B cell (primary cell): ENCODE measurements around the gene UBAC2. TPM values are rescaled to one million over a fixed set of nuclear protein-coding genes. Genes with fewer than 3 reads are reported as not detected.
A peak's percentile ranks its signal among the peaks of the same experiment; 100 is the strongest.

ENCODE experiments used
- ATAC-seq: fragments of 200-7000 bp; cut with Tn5 transposase; one replicate; pipeline ENCODE4 v1.10.0; 2021; ENCODE audit warnings: low read depth, mild to moderate bottlenecking, moderate number of reproducible peaks, moderate library complexity
- CTCF ChIA-PET: fragments of 350-600 bp; sonication (Branson Sonifier 250); formaldehyde crosslinking; loops from one replicate; lab custom pipeline; 2021; ENCODE audit warnings: antibody characterized with exemption, inconsistent platforms; lab: Charles Lee
- POLR2A ChIA-PET: fragments of 350-600 bp; sonication (Branson Sonifier 250); formaldehyde crosslinking; loops from one replicate; lab custom pipeline; 2021; ENCODE audit warnings: antibody characterized with exemption; lab: Charles Lee
- DNase-seq: peaks from one replicate; pipeline ENCODE4 v3.0.0; 2013
- H2AFZ ChIP-seq: 2 replicates; pipeline ENCODE4 v1.6.1; 2012; ENCODE audit warnings: mild to moderate bottlenecking, low read depth, low read length; ENCODE audit not compliant: insufficient read depth, poor library complexity, severe bottlenecking
- H3K27ac ChIP-seq, 2 donors: 1 replicate in 1 of 2; 2 replicates in 1 of 2; pipeline ENCODE4 v1.5.1; 2012 to 2013; ENCODE audit warnings: low read length in 2 of 2, mild to moderate bottlenecking in 2 of 2, moderate library complexity in 1 of 2
- H3K27me3 ChIP-seq, 4 experiments: fragments of 200-600 bp in 1 of 4; sonication (generic) in 1 of 4; replicated peaks in 1 of 4; 1 replicate in 2 of 4; 2 replicates in 2 of 4; pipeline versions ENCODE4 v1.6.1 to v1.7.0; 2013 to 2016; ENCODE audit warnings: low read length in 3 of 4, mild to moderate bottlenecking in 2 of 4, mixed read lengths in 1 of 4, moderate library complexity in 1 of 4; ENCODE audit not compliant: insufficient read depth in 4 of 4, control insufficient read depth in 3 of 4; ENCODE audit errors: control extremely low read depth in 1 of 4
- H3K36me3 ChIP-seq, 2 experiments: replicated peaks in 1 of 2; 1 replicate in 1 of 2; 2 replicates in 1 of 2; pipeline versions ENCODE4 v1.6.1 to v1.7.1; 2013; ENCODE audit warnings: low read length in 1 of 2; ENCODE audit not compliant: insufficient read depth in 2 of 2, control insufficient read depth in 1 of 2; ENCODE audit errors: control extremely low read depth in 1 of 2, extremely low read depth in 1 of 2
- H3K4me1 ChIP-seq, 2 donors: fragments of 200-600 bp in 1 of 2; sonication (generic) in 1 of 2; 1 replicate in 1 of 2; 2 replicates in 1 of 2; pipeline versions ENCODE4 v1.5.1 to v1.6.1; 2013 to 2017; ENCODE audit warnings: low read length in 2 of 2; ENCODE audit not compliant: control insufficient read depth in 2 of 2, insufficient read depth in 2 of 2
- H3K4me2 ChIP-seq: replicated peaks from 2 replicates; pipeline ENCODE3; 2012; ENCODE audit warnings: mild to moderate bottlenecking, low read depth, low read length; ENCODE audit not compliant: poor library complexity, severe bottlenecking
- H3K4me3 ChIP-seq, 5 experiments: fragments of 200-600 bp in 1 of 5; sonication (generic) in 1 of 5; 1 replicate in 3 of 5; 2 replicates in 2 of 5; pipeline versions ENCODE4 v1.5.1 to v1.7.0; 2011 to 2016; ENCODE audit warnings: low read length in 4 of 5, mild to moderate bottlenecking in 4 of 5, low read depth in 2 of 5, control low read depth in 1 of 5, moderate library complexity in 1 of 5; ENCODE audit not compliant: insufficient read depth in 1 of 5; ENCODE audit errors: control extremely low read depth in 1 of 5, extremely low read depth in 1 of 5
- H3K79me2 ChIP-seq: fragments of 200-600 bp; sonication (generic); one replicate; pipeline ENCODE4 v1.6.0; 2016; ENCODE audit warnings: low read length; ENCODE audit not compliant: control insufficient read depth, insufficient read depth
- H3K9ac ChIP-seq: fragments of 200-600 bp; sonication (generic); 2 replicates; pipeline ENCODE4 v1.6.1; 2017; ENCODE audit warnings: mild to moderate bottlenecking, low read length, moderate library complexity
- H3K9me3 ChIP-seq, 3 donors: one replicate each; pipeline versions ENCODE4 v1.6.1 to v1.7.1; 2013; ENCODE audit warnings: low read length in 2 of 3; ENCODE audit not compliant: control insufficient read depth in 2 of 3, insufficient read depth in 1 of 3; ENCODE audit errors: control extremely low read depth in 1 of 3
- H4K20me1 ChIP-seq: 2 replicates; pipeline ENCODE4 v1.6.0; 2012; ENCODE audit warnings: mild to moderate bottlenecking, low read length; ENCODE audit not compliant: insufficient read depth, control insufficient read depth, poor library complexity, severe bottlenecking
- H3K27ac Mint-ChIP-seq: one replicate; pipeline ENCODE4 v1.8.0; 2021; ENCODE audit warnings: mixed read lengths
- H3K27me3 Mint-ChIP-seq: one replicate; pipeline ENCODE4 v1.8.0; 2021; ENCODE audit warnings: mixed read lengths
- H3K4me1 Mint-ChIP-seq: one replicate; pipeline ENCODE4 v1.8.0; 2021; ENCODE audit warnings: mixed read lengths
- H3K4me3 Mint-ChIP-seq: one replicate; pipeline ENCODE4 v1.8.0; 2021; ENCODE audit warnings: mixed read lengths
- H3K9me3 Mint-ChIP-seq: one replicate; pipeline ENCODE4 v1.8.0; 2022; ENCODE audit warnings: mixed read lengths; ENCODE audit not compliant: insufficient read depth
- EZH2 ChIP-seq: IDR thresholded peaks from 2 replicates; pipeline ENCODE4 v1.6.1; 2012; ENCODE audit warnings: borderline replicate concordance, low read depth, mild to moderate bottlenecking, moderate library complexity, low read length; ENCODE audit not compliant: insufficient read depth, poor library complexity, severe bottlenecking
- WGBS: methylation state at CpG from one replicate; pipeline ENCODE4 v1.1.5; 2013; ENCODE audit warnings: missing lambda C conversion rate; ENCODE audit not compliant: insufficient coverage; 5-methylcytosine and 5-hydroxymethylcytosine counted together
- intact Hi-C: fragments of 100-400 bp; cut with micrococcal nuclease; formaldehyde crosslinking; loops from one replicate; pipeline ENCODE4 v1.10.0; 2022
- polyA minus RNA-seq: library from RNA; depleted of rRNA, polyadenylated mRNA; stranded (reverse); fragments of >200 nt; gene quantifications from 2 replicates; pipeline ENCODE4 v1.2.3, GENCODE V29; 2012
- polyA plus RNA-seq: library from polyadenylated mRNA; depleted of rRNA; stranded (reverse); fragments of >200 nt; gene quantifications from 2 replicates; pipeline ENCODE4 v1.2.3, GENCODE V29; 2012
- total RNA-seq, 2 donors: library from RNA; stranded (reverse); fragments of 120-200 nt in 1 of 2; gene quantifications; 1 replicate in 1 of 2; 2 replicates in 1 of 2; pipeline versions ENCODE4 v1.2.3 to v1.2.4, GENCODE V29; 2013 to 2022
- TF ChIP-seq, protein P1 (sequence below): fragments of 200-600 bp; IDR thresholded peaks from one replicate; pipeline ENCODE4 v1.8.0; 2022; ENCODE audit warnings: antibody characterized with exemption, mild to moderate bottlenecking

The UBAC2 gene
- total RNA-seq, result 52.9 and 56.3 TPM in 2 replicates
- total RNA-seq (2013), result 50.8 TPM
- 60.8 and 89.0 TPM in 2 replicates for polyA plus RNA-seq
- polyA minus RNA-seq, result 51.2 and 62.6 TPM in 2 replicates

DNA sequence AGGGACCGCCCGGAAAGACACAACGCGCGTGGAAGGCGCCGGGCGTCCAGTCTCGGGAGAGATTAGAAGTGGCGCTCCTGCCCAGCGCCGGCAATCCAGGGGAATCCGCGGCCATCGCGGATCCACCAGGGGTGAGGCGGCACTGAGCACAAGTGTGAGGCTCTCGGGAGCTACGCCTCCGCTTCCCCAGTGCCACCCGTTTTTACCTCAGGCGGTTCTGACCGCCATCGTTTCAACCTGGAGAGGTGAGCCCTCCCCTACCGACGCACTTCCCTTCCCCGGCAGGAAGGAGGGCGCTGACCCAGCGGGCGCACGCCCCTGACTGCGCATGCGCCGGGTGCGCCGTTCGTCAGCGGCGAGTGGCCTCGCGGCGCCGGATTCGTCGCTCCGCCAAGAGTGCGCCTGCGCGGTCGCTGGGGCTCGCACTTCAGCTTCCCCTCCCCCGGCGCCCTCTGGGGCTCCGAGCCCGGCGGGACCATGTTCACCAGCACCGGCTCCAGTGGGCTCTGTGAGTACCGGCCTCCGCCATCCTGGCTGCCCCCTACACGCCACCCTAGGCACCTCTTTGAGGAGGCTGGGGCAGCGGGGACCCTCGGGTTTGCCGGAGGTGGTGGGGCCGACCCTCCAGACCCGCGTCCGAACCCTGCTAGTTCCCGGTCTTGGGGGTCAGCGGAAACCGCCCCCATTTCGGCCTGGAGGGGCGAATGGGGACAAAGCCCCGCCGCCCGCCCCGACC, at the start of gene UBAC2:
Gene UBAC2 (plus strand): TSS at position 423 of the 736 bp plus-strand sequence. CDS start 55 bp downstream, at position 478.
- Histone ChIP-seq H3K79me2 (peaks cover 49% of the 10 kb centered on the region), H2AFZ (peak within 1 kb of the TSS; percentile 94), H3K27ac (peak within 1 kb of the TSS; percentile 97), H3K9me3 (no peaks in the 10 kb centered on the region), H3K4me3 (peak within 1 kb of the TSS; percentile 71 to 97 (median 92)), H3K4me2 (peak within 1 kb of the TSS; percentile 96), H3K9ac (peak within 1 kb of the TSS; percentile 99), H3K4me1 (peaks cover 38 to 46% of the 10 kb centered on the region in 2 donors), H3K27me3 (no peaks in the 10 kb centered on the region), H4K20me1 (peaks cover 27% of the 10 kb centered on the region), H3K36me3 (no peaks in the 10 kb centered on the region)
- ATAC-seq, result peak; percentile 73
- Mint-ChIP-seq H3K4me3 (peak within 1 kb of the TSS; percentile 97), H3K27me3 (no peaks in the 10 kb centered on the region), H3K27ac (peak within 1 kb of the TSS; percentile 94), H3K9me3 (no peaks in the 10 kb centered on the region), H3K4me1 (peaks cover 54% of the 10 kb centered on the region)
- ChIA-PET CTCF (interaction anchor here (0.7 to 13.6 kb wide), 15 partner anchors 14 to 357 kb away, joined by 3 to 349 read pairs (median 8); partner anchors contain the start of gene GPR18), POLR2A (interaction anchor here (0.6 to 2.7 kb wide), 14 partner anchors 14 to 238 kb away, joined by 3 to 15 read pairs (median 4); partner anchors contain the start of gene GPR18)
- TF ChIP-seq, protein P1, sequence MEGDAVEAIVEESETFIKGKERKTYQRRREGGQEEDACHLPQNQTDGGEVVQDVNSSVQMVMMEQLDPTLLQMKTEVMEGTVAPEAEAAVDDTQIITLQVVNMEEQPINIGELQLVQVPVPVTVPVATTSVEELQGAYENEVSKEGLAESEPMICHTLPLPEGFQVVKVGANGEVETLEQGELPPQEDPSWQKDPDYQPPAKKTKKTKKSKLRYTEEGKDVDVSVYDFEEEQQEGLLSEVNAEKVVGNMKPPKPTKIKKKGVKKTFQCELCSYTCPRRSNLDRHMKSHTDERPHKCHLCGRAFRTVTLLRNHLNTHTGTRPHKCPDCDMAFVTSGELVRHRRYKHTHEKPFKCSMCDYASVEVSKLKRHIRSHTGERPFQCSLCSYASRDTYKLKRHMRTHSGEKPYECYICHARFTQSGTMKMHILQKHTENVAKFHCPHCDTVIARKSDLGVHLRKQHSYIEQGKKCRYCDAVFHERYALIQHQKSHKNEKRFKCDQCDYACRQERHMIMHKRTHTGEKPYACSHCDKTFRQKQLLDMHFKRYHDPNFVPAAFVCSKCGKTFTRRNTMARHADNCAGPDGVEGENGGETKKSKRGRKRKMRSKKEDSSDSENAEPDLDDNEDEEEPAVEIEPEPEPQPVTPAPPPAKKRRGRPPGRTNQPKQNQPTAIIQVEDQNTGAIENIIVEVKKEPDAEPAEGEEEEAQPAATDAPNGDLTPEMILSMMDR, result no peak
- TF ChIP-seq EZH2, result no peak
- intact Hi-C loops, result loop anchor here (1.0 to 5.0 kb wide), 7 partner anchors 59 to 1768 kb away; partner anchors contain the start of genes RAP2A and TM9SF2
- peak; percentile 98 for DNase-seq
- under 1% methylated on average over 76 of the region's 76 CpGs for WGBS

DNA sequence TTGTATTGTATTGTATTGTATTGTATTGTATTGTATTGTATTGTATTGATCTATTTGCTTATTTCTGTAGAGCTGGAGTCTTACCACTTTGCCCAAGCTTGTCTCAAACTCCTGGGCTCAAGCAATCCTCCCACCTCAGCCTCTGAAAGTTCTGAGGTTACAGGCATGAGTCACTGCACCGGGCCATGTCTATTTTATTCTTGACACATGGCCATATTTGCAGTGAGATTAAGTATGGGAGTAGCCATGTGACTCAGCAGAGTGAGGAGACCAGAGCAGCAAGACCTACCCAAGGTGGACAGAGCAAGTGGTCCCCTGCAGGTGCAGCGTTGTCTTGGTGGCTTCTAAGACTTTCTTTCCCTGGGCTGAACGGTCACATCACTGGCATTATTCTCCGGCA, 49.1 kb upstream of the UBAC2 start:
- no peak overlapping the region for H3K4me3 Mint-ChIP-seq

More for the DNA sequence above, 49.1 kb upstream of the UBAC2 start:
- no peaks in the 10 kb centered on the region for H3K9me3 ChIP-seq
- H3K36me3 ChIP-seq, result no peaks in the 10 kb centered on the region
- no peaks in the 10 kb centered on the region for H3K9me3 Mint-ChIP-seq
- ChIA-PET POLR2A (no interaction called here), CTCF (interaction anchor here (0.6 kb wide), 1 partner anchor 34 kb away, joined by 3 read pairs; no protein-coding TSS in a partner anchor)
- TF ChIP-seq EZH2, result no peak
- TF ChIP-seq, protein P1, result no peak
- no peak for DNase-seq
- H4K20me1 ChIP-seq, result no peaks in the 10 kb centered on the region
- no peak overlapping the region for H3K27ac ChIP-seq
- WGBS, result 61% methylated on average over 2 of the region's 4 CpGs
- no peak overlapping the region for H3K4me2 ChIP-seq
- H3K4me1 ChIP-seq, result no peaks in the 10 kb centered on the region
- H3K27me3 Mint-ChIP-seq, result peaks cover 10% of the 10 kb centered on the region
- no peak overlapping the region for H2AFZ ChIP-seq
- peaks cover 0 to 7% (median 5%) of the 10 kb centered on the region in 4 experiments for H3K27me3 ChIP-seq
- H3K27ac Mint-ChIP-seq, result no peak overlapping the region
- no peak overlapping the region for H3K9ac ChIP-seq
- no peaks in the 10 kb centered on the region for H3K79me2 ChIP-seq
- no peaks in the 10 kb centered on the region for H3K4me1 Mint-ChIP-seq
- no peak overlapping the region for H3K4me3 ChIP-seq
- intact Hi-C loops, result no loop called here
- ATAC-seq, result no peak
